HEK293T (cell line): Measurements from ENCODE around the gene MYO16.

Experiments used
- FOXM1 ChIP-seq: fragments of 450-650 bp; IDR thresholded peaks from 2 replicates; pipeline ENCODE4 v1.6.1; 2017; ENCODE audit warnings: mild to moderate bottlenecking, borderline replicate concordance
- HDGF ChIP-seq: fragments of 450-650 bp; IDR thresholded peaks from 2 replicates; pipeline ENCODE4 v1.6.1; 2017; ENCODE audit warnings: antibody characterized with exemption, borderline replicate concordance

DNA sequence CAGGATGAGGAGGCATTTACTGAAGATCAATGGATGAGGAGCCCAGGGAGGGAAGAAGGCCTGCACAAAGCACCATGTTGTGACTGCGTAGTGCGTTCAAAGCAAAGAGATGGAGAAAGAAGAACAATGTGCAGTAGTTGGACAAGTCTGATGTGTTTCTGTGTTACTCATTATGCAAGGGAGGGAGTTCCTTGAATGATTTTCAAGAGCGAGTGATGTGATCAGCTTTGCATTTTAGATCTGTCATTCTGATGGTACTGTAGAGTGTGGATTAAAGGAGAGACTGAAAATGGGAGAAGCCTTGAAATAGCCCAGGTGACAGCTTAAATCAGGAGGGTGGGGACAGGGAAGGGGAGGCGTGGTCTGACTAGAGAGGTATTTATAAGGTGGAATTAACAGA lies 9.5 kb downstream of the MYO16 start:
- TF ChIP-seq FOXM1 (no peak), HDGF (no peak)
